ENCODE results near the gene RDH11.

Gene RDH11

DNA sequence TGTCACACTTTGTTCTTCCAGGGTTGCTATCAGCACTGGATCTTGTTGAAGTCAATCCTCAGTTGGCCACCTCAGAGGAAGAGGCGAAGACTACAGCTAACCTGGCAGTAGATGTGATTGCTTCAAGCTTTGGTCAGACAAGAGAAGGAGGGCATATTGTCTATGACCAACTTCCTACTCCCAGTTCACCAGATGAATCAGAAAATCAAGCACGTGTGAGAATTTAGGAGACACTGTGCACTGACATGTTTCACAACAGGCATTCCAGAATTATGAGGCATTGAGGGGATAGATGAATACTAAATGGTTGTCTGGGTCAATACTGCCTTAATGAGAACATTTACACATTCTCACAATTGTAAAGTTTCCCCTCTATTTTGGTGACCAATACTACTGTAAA is 44.9 kb downstream of the RDH11 start:
- no peak for DNase-seq (ENCODE audit: low spot score)
- peak; percentile 95 for FAIRE-seq

DNA sequence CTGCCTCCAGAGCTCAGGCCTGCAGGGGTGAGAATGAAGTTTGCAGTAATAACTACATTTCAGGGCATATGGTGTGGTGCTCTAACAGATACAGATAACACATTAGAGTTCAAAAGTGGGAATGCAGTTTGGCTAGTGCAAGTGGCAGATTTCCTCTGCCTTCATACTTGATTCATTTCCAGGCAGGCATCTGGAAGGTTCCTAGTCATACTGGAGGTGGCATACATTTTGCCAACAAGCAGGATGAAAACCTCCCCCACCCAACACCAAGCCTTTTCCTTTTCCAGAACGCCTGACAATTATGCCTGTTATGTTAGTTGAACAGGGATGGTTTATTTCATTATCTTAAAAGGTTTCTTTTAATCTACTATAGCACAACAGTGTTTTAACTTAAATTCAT is 45.4 kb downstream of the RDH11 start:
- DNase-seq (ENCODE audit: low spot score) (no peak), FAIRE-seq (no peak)

DNA sequence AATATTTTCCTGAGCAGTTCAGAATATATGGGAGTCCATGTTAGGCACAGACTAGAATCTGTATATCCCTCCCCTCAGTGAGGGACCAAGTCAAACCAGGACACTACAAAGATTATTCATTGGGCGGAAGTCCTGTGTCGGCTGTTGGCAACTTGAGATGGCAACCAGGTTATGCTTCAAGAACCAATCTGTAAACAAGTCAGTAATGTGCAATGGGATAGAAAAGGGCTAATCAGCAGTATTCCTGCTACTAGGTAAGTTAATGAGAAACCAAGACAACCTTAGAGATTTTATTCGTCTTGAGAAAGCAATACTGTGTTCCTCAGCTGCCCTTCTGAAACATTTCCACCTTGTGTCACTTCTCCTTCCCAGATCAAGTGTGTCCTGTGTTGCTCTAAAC is 49.4 kb downstream of the RDH11 start:
- FAIRE-seq (peak; percentile 35), DNase-seq (ENCODE audit: low spot score) (no peak)

DNA sequence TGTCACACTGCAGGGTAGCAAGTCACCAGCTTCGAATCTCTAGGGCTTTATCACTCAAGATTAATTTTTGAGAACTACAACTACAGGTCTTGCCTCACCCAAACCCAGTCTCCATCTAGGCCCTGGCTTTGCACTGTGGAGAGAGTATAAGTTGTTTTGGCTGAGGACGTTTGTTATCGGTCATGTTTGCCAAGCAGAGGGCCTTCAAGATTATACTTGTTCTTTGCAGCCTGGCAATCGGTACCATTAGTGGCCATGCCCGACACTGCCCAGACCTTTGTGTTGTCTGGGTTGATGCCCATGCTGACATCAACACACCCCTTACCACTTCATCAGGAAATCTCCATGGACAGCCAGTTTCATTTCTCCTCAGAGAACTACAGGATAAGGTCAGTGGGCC is 50.1 kb downstream of the RDH11 start:
- FAIRE-seq (no peak), DNase-seq (ENCODE audit: low spot score) (no peak)

DNA sequence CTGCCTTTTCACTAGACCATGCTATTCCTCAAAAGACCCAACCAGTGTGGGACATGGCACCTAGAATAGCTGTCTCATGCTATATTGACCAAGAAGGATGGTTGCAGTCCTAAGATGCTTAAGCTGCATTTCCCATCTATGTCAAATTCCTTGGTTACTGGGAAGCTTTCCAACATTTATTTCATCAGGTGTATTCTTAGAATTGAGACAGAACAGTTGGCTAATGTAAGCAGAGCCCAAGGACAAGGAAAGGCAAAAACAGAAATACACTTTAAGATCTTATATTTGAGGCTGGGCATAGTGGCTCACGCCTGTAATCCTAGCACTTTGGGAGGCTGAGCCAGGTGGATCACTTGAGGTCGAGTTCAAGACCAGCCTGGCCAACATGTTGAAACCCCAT is 51.1 kb downstream of the RDH11 start:
- FAIRE-seq, result peak; percentile 27
- DNase-seq (ENCODE audit: low spot score), result no peak

DNA sequence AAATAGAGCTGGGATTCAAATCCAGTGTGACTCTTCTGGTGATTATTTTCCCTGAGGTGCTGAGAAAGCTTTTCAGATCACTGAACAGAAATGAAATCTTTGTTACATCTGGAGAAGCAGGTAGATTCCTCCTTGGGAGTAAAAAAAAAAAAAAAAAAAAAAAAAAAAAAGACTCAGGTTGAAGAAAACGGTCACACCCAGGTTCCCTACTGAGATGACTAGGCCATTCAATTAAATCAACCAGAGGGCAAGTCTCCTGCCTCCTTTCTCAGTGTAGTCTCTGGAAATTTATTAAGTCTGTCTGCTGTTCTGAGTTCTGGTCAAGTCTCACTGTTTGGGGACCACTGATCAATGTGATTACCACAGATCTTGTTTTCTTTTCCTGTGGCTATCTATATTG is 51.9 kb downstream of the RDH11 start:
- DNase-seq (ENCODE audit: low spot score) (no peak), FAIRE-seq (no peak)

DNA sequence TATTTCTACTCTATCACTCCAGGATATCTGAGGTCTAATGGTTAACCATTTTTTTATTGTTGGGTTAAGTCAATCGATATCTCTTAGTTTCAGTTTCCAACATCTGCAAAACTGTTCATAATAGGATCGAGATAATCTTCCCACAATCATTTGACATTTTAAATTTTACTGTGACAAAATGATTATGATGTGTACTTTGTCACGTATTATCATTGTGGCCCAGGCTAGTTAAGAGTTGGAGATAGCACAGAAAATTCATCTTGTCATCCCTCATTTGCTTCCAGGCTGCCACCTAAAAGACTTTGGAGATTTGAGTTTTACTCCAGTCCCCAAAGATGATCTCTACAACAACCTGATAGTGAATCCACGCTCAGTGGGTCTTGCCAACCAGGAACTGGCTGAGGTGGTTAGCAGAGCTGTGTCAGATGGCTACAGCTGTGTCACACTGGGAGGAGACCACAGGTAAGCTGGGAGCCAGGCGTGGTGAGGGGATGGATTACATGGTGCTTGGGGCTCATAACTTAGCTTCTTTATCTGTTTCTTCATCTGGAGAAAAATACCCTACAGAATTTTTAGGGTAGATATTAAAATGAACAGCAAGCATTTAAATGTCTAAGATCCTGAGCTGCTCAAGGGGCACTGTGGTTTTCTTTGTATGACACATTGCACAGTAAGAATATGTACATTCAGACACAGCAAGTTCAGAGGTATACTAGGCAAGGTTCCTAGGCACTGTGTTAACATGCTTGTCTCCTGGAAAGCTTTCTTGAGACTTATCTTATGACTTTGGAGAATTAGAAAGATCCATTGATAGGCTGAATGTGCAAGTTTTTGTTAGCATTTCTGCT is 53.4 kb downstream of the RDH11 start:
- FAIRE-seq (no peak), DNase-seq (ENCODE audit: low spot score) (no peak)

DNA sequence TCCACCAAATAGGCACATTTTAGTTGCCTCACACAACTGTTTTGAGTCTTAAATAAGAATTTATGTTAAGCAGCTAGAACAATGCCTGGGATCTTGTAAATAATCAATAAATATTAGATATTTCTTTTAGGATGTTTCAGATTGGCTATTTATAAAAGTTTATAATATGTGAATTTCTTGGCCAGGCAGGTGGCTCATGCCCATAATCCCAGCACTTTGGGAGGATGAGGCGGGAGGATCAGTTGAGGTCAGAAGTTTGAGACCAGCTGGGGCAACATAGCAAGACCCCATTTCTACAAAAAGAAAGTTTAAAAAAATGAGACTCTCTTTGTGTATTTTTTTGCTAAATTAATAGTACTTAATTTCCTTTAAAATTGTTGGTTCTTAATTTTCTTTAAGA is 54.1 kb downstream of the RDH11 start:
- DNase-seq (ENCODE audit: low spot score), result no peak
- no peak for FAIRE-seq

DNA sequence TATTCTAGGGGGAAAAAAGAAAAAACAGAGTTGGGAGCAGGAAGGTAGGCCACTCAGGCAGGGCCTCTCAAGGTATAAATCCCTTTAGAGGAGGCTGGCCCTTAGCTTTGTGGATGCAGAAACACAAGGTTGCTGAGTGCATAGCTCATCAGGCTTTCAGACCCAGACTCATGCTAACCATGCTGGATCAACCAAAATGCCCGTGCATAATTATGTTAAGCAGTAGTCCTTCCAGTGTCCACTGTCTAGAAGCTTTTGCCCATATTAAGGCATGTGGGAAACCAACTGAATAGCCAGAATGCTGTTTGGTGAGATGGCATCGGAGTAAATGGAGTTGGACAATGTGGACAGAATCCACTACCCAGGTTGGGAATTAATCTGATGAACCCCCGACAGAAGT is 56.9 kb downstream of the RDH11 start:
- no peak for FAIRE-seq
- DNase-seq (ENCODE audit: low spot score), result no peak

DNA sequence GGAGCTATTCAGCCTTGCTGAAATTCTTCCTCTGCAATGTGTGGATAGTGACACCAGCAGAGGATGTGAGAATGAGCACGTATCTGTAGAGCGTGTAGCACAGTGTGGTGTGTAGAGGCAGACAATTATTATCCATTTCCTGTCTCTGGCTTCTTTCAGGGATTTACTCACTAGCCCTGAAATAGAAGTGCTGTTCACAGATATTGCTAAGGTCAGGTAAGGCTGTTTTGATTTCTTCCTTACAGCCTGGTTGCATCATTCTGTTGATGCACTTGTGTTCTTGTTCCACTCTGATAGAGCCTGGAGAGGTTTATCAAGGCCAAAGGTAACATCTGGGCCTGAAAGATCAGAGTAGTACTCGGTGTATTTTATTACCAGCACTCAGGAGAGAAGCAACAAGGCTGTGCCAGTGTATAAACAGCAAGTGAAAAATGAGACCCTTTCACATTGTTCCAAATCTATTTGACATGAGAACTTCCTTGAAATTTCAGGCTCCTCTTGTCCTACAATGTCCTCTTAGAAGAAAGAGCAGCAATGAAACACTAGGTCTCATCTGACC is 59.1 kb downstream of the RDH11 start:
- DNase-seq (ENCODE audit: low spot score), result no peak
- peak; percentile 61 for FAIRE-seq

DNA sequence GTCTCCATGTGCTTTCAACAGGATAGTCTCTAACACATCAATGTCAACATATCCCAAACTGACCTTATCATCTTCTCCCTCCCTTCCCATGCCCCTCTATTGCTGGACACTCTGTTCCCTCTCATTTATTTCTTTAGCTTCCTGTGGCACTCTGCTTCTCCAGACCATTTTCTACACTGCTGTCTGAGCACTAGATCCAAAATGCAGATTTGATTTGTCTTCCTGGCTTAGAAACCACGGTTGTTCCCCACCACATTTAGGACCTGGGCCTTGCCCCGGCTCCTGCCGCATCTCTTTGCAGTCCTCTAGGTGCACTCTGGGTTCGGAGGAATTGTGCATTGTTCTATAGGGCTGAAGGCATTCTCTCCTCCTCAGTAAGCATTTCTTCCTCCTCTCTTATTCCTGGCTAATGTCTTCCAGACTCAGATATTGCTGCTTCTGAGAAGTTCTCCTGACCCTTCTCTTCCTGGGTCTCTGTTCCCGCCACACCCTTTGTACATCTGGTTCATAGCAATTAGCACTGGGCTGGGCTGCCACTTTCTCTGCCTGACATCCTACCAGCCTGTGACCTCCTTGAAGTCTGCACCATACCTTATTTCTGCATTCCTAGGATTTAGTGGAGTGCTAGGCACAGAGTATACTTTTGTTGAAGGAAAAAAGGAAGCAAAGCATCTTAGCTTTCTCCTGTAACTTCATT is 62.0 kb downstream of the RDH11 start:
- no peak for DNase-seq (ENCODE audit: low spot score)
- peak; percentile 72 for FAIRE-seq

DNA sequence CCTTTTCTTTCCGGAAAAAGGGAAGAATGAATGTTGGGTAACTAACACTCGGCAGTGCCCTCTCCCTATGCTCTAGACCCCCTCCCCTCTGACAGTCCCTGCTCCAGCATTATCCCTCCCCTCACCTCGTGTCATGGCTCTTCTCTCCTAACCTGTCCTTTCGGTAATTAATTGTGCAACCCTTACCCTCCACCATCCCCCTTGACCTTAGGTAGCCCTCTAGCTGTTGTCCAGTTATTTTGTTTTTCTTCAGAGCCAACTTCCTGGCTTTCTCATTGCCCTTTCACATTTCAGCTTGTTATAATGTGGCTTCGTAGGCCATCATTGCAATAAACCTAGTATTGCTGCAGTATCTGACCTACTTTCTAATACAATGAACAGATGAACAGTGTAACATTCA is 64.6 kb downstream of the RDH11 start:
- FAIRE-seq (peak; percentile 59), DNase-seq (ENCODE audit: low spot score) (no peak)

DNA sequence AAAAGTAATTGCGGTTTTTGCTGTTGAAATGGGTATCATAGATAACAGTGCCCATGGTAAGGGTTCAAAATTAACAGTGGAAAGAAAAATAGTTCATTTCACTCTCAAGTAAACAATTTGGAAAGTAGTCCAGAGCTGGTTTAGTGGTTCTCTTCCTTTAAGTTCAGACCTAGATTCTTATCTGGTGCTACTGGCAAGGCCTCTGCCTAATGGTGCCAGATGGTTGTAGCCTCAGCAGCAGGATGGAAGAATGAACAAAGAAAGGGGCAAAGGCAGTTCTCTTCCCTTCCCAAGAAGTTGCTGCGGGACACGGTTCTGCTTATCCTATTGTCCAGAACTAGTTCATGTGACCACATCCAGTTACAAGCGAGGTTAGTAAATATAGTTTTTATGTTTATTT is 65.4 kb downstream of the RDH11 start:
- DNase-seq (ENCODE audit: low spot score) (no peak), FAIRE-seq (no peak)

DNA sequence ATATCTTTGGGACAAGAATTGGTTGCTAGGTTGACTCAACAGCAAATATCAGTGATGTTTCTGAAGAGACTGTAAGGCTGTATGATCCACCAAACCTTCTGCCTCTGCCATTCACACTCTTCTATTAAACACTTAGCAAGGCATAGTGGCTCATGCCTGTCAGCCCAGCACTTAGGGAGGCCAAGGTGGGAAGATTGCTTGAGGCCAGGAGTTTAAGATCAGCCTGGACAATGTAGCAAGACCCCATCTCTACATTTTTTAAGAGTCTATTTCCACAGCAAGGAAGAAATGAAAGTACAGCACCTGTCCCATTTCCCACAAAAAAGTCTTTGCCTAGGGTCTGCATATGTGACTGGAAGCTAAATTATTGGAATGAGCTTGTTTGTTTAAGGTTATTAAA is 68.0 kb downstream of the RDH11 start:
- FAIRE-seq, result peak; percentile 70
- DNase-seq (ENCODE audit: low spot score), result no peak
